Osteoblast (primary cell): ENCODE results near the gene TIAM2. TPM values are rescaled to one million over a fixed set of nuclear protein-coding genes. Genes with fewer than 3 reads are reported as not detected.

Source experiments
- DNase-seq: peaks from one replicate; pipeline ENCODE4 v3.0.0; 2011; ENCODE audit warnings: low spot score, mixed read lengths; ENCODE audit not compliant: insufficient read length; ENCODE audit errors: missing footprints
- H2AFZ ChIP-seq: 2 replicates; pipeline ENCODE4 v1.6.0; 2011; ENCODE audit warnings: mild to moderate bottlenecking, low read length
- H3K27ac ChIP-seq: 2 replicates; pipeline ENCODE4 v1.5.1; 2011; ENCODE audit warnings: mild to moderate bottlenecking, low read depth, low read length, moderate library complexity
- H3K27me3 ChIP-seq: 2 replicates; pipeline ENCODE4 v1.6.0; 2012; ENCODE audit warnings: mild to moderate bottlenecking, control low read depth, inconsistent platforms, low read length, moderate library complexity; ENCODE audit not compliant: insufficient read depth
- H3K36me3 ChIP-seq: 2 replicates; pipeline ENCODE4 v1.5.1; 2011; ENCODE audit warnings: mild to moderate bottlenecking, low read length, control low read depth, moderate library complexity; ENCODE audit not compliant: insufficient read depth
- H3K4me1 ChIP-seq: 2 replicates; pipeline ENCODE4 v1.5.1; 2011; ENCODE audit warnings: mild to moderate bottlenecking, low read length, control low read depth, moderate library complexity; ENCODE audit not compliant: insufficient read depth
- H3K4me2 ChIP-seq: 2 replicates; pipeline ENCODE4 v1.6.0; 2011; ENCODE audit warnings: mild to moderate bottlenecking, low read length; ENCODE audit not compliant: insufficient read depth
- H3K4me3 ChIP-seq: fragments of 200-600 bp; sonication (generic); 3 replicates; pipeline ENCODE4 v1.5.1; 2012; ENCODE audit warnings: mild to moderate bottlenecking, low read length, inconsistent platforms; ENCODE audit not compliant: insufficient read depth
- H3K79me2 ChIP-seq: 2 replicates; pipeline ENCODE4 v1.6.0; 2012; ENCODE audit warnings: mild to moderate bottlenecking, low read length, control low read depth, inconsistent platforms; ENCODE audit not compliant: insufficient read depth
- H3K9me3 ChIP-seq: 2 replicates; pipeline ENCODE4 v1.5.1; 2011; ENCODE audit warnings: low read depth, low read length, control low read depth
- H4K20me1 ChIP-seq: 2 replicates; pipeline ENCODE4 v1.6.0; 2012; ENCODE audit warnings: mild to moderate bottlenecking, low read length, control low read depth; ENCODE audit not compliant: insufficient read depth
- total RNA-seq: library from RNA; depleted of rRNA; stranded (reverse); fragments of >200 nt; gene quantifications from 2 replicates; pipeline ENCODE4 v1.2.3, GENCODE V29; 2012
- TF ChIP-seq, protein P1 (sequence below): IDR thresholded peaks from 2 replicates; pipeline ENCODE4 v1.5.1; 2011; ENCODE audit warnings: mild to moderate bottlenecking, low read depth, low read length, moderate library complexity; ENCODE audit errors: extremely low read depth

The TIAM2 gene
- total RNA-seq, 1 donor = 31.8 TPM

DNA sequence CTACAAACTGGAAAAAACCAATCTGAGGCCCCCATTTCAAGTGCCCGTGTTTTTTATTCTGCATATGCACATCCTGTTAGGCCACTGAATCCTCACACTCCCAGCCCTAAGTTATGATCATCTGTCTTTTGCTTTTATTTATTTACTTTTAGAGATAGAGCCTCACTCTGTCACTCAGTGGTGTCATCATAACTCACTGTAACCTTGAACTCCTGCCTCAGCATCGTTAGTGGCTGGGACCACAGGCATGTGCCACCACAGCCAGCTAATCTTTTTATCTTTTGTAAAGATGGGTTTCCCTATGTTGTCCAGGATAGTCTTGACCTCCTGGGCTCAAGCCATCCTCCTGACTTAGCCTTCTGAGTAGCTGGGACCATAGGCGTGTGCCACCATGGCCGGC is 239.1 kb downstream of the TIAM2 start:
- no peak for DNase-seq

DNA sequence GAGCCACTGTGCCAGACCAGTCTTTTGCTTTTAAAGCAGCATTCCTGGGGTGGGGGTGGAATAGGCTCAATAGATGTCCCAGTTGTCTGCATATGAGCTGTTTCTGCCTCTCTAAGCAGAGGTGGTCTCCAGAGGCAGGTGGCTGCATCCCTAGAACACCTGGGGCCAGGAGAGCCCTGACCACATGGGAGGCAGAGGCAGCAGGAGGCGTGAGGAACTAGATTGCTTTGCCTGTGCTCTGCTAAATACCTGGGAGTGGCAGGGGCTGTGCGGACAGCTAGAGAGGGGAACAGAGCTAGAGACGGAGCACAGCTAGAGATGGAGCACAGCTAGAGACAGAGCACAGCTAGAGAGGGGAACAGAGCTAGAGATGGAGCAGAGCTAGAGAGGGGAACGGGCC is 239.6 kb downstream of the TIAM2 start:
- Histone ChIP-seq H3K4me2 (no peak overlapping the region), H3K36me3 (peaks cover under 1% of the 10 kb centered on the region), H3K27ac (no peak overlapping the region), H3K9me3 (no peaks in the 10 kb centered on the region), H4K20me1 (peaks cover 2% of the 10 kb centered on the region), H3K4me1 (no peaks in the 10 kb centered on the region), H2AFZ (no peak overlapping the region), H3K27me3 (no peaks in the 10 kb centered on the region), H3K4me3 (no peak overlapping the region), H3K79me2 (no peaks in the 10 kb centered on the region)
- TF ChIP-seq, protein P1, sequence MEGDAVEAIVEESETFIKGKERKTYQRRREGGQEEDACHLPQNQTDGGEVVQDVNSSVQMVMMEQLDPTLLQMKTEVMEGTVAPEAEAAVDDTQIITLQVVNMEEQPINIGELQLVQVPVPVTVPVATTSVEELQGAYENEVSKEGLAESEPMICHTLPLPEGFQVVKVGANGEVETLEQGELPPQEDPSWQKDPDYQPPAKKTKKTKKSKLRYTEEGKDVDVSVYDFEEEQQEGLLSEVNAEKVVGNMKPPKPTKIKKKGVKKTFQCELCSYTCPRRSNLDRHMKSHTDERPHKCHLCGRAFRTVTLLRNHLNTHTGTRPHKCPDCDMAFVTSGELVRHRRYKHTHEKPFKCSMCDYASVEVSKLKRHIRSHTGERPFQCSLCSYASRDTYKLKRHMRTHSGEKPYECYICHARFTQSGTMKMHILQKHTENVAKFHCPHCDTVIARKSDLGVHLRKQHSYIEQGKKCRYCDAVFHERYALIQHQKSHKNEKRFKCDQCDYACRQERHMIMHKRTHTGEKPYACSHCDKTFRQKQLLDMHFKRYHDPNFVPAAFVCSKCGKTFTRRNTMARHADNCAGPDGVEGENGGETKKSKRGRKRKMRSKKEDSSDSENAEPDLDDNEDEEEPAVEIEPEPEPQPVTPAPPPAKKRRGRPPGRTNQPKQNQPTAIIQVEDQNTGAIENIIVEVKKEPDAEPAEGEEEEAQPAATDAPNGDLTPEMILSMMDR = no peak
- no peak for DNase-seq

More for the DNA sequence above, 239.1 kb downstream of the TIAM2 start:
- no peaks in the 10 kb centered on the region for H3K4me1 ChIP-seq
- H3K4me3 ChIP-seq = no peak overlapping the region
- H3K27me3 ChIP-seq = no peaks in the 10 kb centered on the region
- peaks cover 2% of the 10 kb centered on the region for H4K20me1 ChIP-seq
- H3K4me2 ChIP-seq = no peak overlapping the region
- no peaks in the 10 kb centered on the region for H3K9me3 ChIP-seq
- no peaks in the 10 kb centered on the region for H3K79me2 ChIP-seq
- no peak overlapping the region for H2AFZ ChIP-seq
- no peak overlapping the region for H3K27ac ChIP-seq
- TF ChIP-seq, protein P1 = no peak
- H3K36me3 ChIP-seq = no peaks in the 10 kb centered on the region

DNA sequence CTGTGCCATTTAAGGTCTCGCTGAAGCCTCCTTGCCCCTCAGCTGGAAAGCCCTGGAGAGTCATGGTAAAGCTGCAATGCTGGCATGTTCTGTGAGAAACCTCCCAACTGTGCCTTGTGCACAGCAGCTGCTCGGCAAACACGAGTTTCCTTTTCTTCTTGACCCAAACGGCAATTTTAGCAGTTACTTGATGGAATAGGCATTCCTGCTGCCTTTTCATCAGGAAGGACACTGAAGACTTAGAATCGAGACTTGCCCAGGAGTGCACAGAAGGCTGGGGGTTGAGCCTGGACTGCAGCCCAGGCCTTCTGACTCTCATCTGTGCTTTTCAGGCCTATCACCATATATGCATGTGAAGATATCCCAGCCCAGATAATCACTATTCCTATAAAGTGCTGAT is 240.0 kb downstream of the TIAM2 start:
- Histone ChIP-seq H3K4me3 (no peak overlapping the region), H3K9me3 (no peaks in the 10 kb centered on the region)

DNA sequence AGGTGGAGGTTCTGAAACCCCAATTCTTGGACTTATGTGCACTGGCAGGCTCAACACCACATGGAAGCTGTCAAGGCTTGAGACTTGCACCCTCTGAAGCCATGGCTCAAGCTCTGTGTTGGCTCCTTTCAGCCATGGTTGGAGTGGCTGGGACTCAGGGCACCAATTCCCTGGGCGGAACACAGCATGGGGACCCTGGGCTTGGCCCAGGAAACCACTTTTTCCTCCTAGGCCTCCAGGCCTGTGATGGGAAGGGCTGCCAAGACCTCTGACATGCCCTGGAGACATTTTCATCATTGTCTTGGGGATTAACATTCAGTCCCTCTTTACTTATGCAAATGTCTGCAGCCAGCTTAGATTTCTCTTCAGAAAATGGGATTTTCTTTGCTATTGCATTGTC is 242.5 kb downstream of the TIAM2 start:
- no peak overlapping the region for H3K27ac ChIP-seq
- no peak for DNase-seq
- no peaks in the 10 kb centered on the region for H3K79me2 ChIP-seq
- no peak overlapping the region for H2AFZ ChIP-seq
- H3K4me2 ChIP-seq = no peak overlapping the region
- H3K4me3 ChIP-seq = no peak overlapping the region
- no peaks in the 10 kb centered on the region for H3K4me1 ChIP-seq
- H3K27me3 ChIP-seq = no peaks in the 10 kb centered on the region
- H3K36me3 ChIP-seq = peaks cover 17% of the 10 kb centered on the region
- TF ChIP-seq, protein P1 = no peak
- no peaks in the 10 kb centered on the region for H3K9me3 ChIP-seq
- H4K20me1 ChIP-seq = no peaks in the 10 kb centered on the region

More for the DNA sequence above, 240.0 kb downstream of the TIAM2 start:
- H3K79me2 ChIP-seq = no peaks in the 10 kb centered on the region
- TF ChIP-seq, protein P1 = no peak
- H2AFZ ChIP-seq = no peak overlapping the region
- H3K27me3 ChIP-seq = no peaks in the 10 kb centered on the region
- H3K4me2 ChIP-seq = no peak overlapping the region
- peaks cover 2% of the 10 kb centered on the region for H4K20me1 ChIP-seq
- H3K36me3 ChIP-seq = peaks cover 4% of the 10 kb centered on the region
- DNase-seq = no peak
- H3K4me1 ChIP-seq = no peaks in the 10 kb centered on the region
- H3K27ac ChIP-seq = no peak overlapping the region
